Testis (tissue), 2 donors: Measurements from ENCODE around the gene CHD1.

ENCODE experiments used
- CTCF ChIP-seq, 3 experiments: fragments of 450-650 bp in 2 of 3; fragments of 200-600 bp in 1 of 3; sonication (generic) in 1 of 3; IDR thresholded peaks; one replicate each; pipeline ENCODE4 v1.5.1; 2016 to 2019; ENCODE audit warnings: antibody characterized with exemption in 3 of 3, mild to moderate bottlenecking in 2 of 3, moderate library complexity in 1 of 3
- POLR2A ChIP-seq: fragments of 450-650 bp; IDR thresholded peaks from one replicate; pipeline ENCODE4 v1.6.1; 2017; ENCODE audit warnings: antibody characterized with exemption, mild to moderate bottlenecking, moderate library complexity

- TF ChIP-seq CTCF (IDR thresholded peaks at IDR 0.05): no peak
- TF ChIP-seq POLR2A: no peak
Measured at GRCh38 chr5:98844865-98845264, 83.9 kb downstream of the CHD1 start.
